Measurements from ENCODE around the gene EDDM13. TPM values are rescaled to one million over a fixed set of nuclear protein-coding genes. Genes with fewer than 3 reads are reported as not detected.

Gene EDDM13
- total and polyA plus RNA-seq, 2 of the 13 experiments (the other 11 are each of a cell fraction or from before 2014, with no cell fraction given) = not detected

- H3K4me3 ChIP-seq (replicated peaks in 1 of 3; ENCODE audit: insufficient read depth in 1 of 3, low read depth in 2 of 3, low read length in 3 of 3) = no peak overlapping the region
- in situ Hi-C loops (cut with HindIII; ENCODE audit: extremely low pct_ligation_motif_present, low pct_unique_long_range_greater_than_20kb) (loop anchor here (10.0 kb wide), 1 partner anchor 236 kb away; no protein-coding TSS in a partner anchor), intact Hi-C loops (cut with micrococcal nuclease; ENCODE audit: unreplicated experiment) (no loop called here)
- no peaks in the 10 kb centered on the region for H3K9me3 ChIP-seq (ENCODE audit: low read length)
- 89% methylated on average over 7 of the region's 8 CpGs for WGBS (ENCODE audit: low lambda C conversion rate)
- POLR2A ChIA-PET = no interaction called here
- no peak for ATAC-seq
- H3K27ac ChIP-seq (ENCODE audit: extremely low read length, insufficient read depth, low read length) = no peak overlapping the region
- no peak overlapping the region for H3K9ac ChIP-seq (ENCODE audit: insufficient read depth, low read depth, low read length)
- H2AFZ ChIP-seq (ENCODE audit: low read length) = no peak overlapping the region
- peaks cover 16% of the 10 kb centered on the region for H3K4me1 ChIP-seq (ENCODE audit: insufficient read depth, low read length)
- peaks cover 7 to 9% of the 10 kb centered on the region in 2 experiments; a peak in 4 of 5 replicates for H3K36me3 ChIP-seq (replicated peaks in 1 of 2; ENCODE audit: control insufficient read depth in 1 of 2, insufficient read depth in 2 of 2, low read length in 2 of 2)
- H4K20me1 ChIP-seq (ENCODE audit: insufficient read depth, low read length) = no peaks in the 10 kb centered on the region
- no peak for DNase-seq (ENCODE audit: low spot score)
- no peak for FAIRE-seq
- no TSS peak for BruUV-seq (replicated peaks)
- no peak overlapping the region for H3K4me2 ChIP-seq (ENCODE audit: low read depth, low read length)
- H3K27me3 ChIP-seq (ENCODE audit: control insufficient read depth in 1 of 2, insufficient read depth in 2 of 2, low read length in 2 of 2) = no peaks in the 10 kb centered on the region; a peak in 1 of 5 replicates
- H3K79me2 ChIP-seq (ENCODE audit: insufficient read depth, low read length) = no peaks in the 10 kb centered on the region
- 0 out of 2 replicates have a peak, but pooled peaks have one; percentile 11 for TF ChIP-seq HNF4A (CRISPR knock-in tag; IDR thresholded peaks at IDR 0.05)
- TF ChIP-seq AGO2 (optimal IDR thresholded peaks at IDR 0.05; ENCODE audit: low read depth, low read length) = no peak
- TF ChIP-seq ZNF766 (CRISPR knock-in tag; IDR thresholded peaks at IDR 0.05; ENCODE audit: borderline replicate concordance) = no peak
- CTCF ChIA-PET (ENCODE audit: low intra/inter-chr PET ratio, low total read pairs) = interaction anchor here (0.9 to 3.0 kb wide), 3 partner anchors 23 to 93 kb away, joined by 3 to 26 read pairs (median 6); partner anchors contain the start of gene ZNF583
These were observed 37.9 kb downstream of the EDDM13 start for GRCh38 chr19:56310462-56310861.

- ATAC-seq (no peak), DNase-seq (ENCODE audit: low spot score) (no peak), FAIRE-seq (no peak)
- no peaks in the 10 kb centered on the region; a peak in 1 of 5 replicates for H3K27me3 ChIP-seq (ENCODE audit: control insufficient read depth in 1 of 2, insufficient read depth in 2 of 2, low read length in 2 of 2)
- no peak overlapping the region for H3K4me3 ChIP-seq (replicated peaks in 1 of 3; ENCODE audit: insufficient read depth in 1 of 3, low read depth in 2 of 3, low read length in 3 of 3)
- intact Hi-C loops (cut with micrococcal nuclease; ENCODE audit: unreplicated experiment) (no loop called here), in situ Hi-C loops (cut with HindIII; ENCODE audit: extremely low pct_ligation_motif_present, low pct_unique_long_range_greater_than_20kb) (loop anchor here (10.0 kb wide), 1 partner anchor 238 kb away; no protein-coding TSS in a partner anchor)
- no peaks in the 10 kb centered on the region for H3K9me3 ChIP-seq (ENCODE audit: low read length)
- H4K20me1 ChIP-seq (ENCODE audit: insufficient read depth, low read length) = no peaks in the 10 kb centered on the region
- WGBS (ENCODE audit: low lambda C conversion rate) = 94% methylated on average over 4 of the region's 4 CpGs
- H3K27ac ChIP-seq (ENCODE audit: extremely low read length, insufficient read depth, low read length) = no peak overlapping the region
- BruUV-seq (replicated peaks) = no TSS peak
- H3K4me2 ChIP-seq (ENCODE audit: low read depth, low read length) = no peak overlapping the region
- no peak overlapping the region for H2AFZ ChIP-seq (ENCODE audit: low read length)
- CTCF ChIA-PET (ENCODE audit: low intra/inter-chr PET ratio, low total read pairs) = no interaction called here
- H3K36me3 ChIP-seq (replicated peaks in 1 of 2; ENCODE audit: control insufficient read depth in 1 of 2, insufficient read depth in 2 of 2, low read length in 2 of 2) = peaks cover 5 to 9% of the 10 kb centered on the region in 2 experiments; a peak in 4 of 5 replicates
- no peak overlapping the region for H3K9ac ChIP-seq (ENCODE audit: insufficient read depth, low read depth, low read length)
- no peaks in the 10 kb centered on the region for H3K79me2 ChIP-seq (ENCODE audit: insufficient read depth, low read length)
- POLR2A ChIA-PET = interaction anchor here (2.5 kb wide), 1 partner anchor 170 kb away, joined by 8 read pairs; no protein-coding TSS in a partner anchor
- peaks cover 35% of the 10 kb centered on the region for H3K4me1 ChIP-seq (ENCODE audit: insufficient read depth, low read length)
- no peak for TF ChIP-seq GABPB1 (CRISPR knock-in tag; IDR thresholded peaks at IDR 0.05)
- no peak for TF ChIP-seq GLMP (CRISPR knock-in tag; IDR thresholded peaks at IDR 0.05; ENCODE audit: borderline replicate concordance)
- no peak for TF ChIP-seq HNRNPK (IDR thresholded peaks at IDR 0.05; ENCODE audit: low read depth, low read length, poor library complexity, severe bottlenecking)
- no peak for TF ChIP-seq HOXA3 (CRISPR knock-in tag; IDR thresholded peaks at IDR 0.05)
- no peak for TF ChIP-seq ZNF761 (CRISPR knock-in tag; conservative IDR thresholded peaks at IDR 0.05)
- TF ChIP-seq REL (CRISPR knock-in tag; conservative IDR thresholded peaks at IDR 0.05) = no peak
- no peak for TF ChIP-seq NR3C1 (CRISPR knock-in tag; IDR thresholded peaks at IDR 0.05)
- no peak for TF ChIP-seq NONO (IDR thresholded peaks at IDR 0.05)
- TF ChIP-seq NONO (CRISPR knock-in tag; conservative IDR thresholded peaks at IDR 0.05) = no peak
- no peak for TF ChIP-seq DNMT3B (CRISPR knock-in tag; conservative IDR thresholded peaks at IDR 0.05)
- no peak for TF ChIP-seq ZSCAN30 (CRISPR knock-in tag; IDR thresholded peaks at IDR 0.05)
- TF ChIP-seq BHLHE40 (IDR thresholded peaks at IDR 0.05; ENCODE audit: low read length) = no peak
- TF ChIP-seq ZNF567 (CRISPR knock-in tag; IDR thresholded peaks at IDR 0.05; ENCODE audit: borderline replicate concordance) = no peak
These were observed 39.8 kb downstream of the EDDM13 start for GRCh38 chr19:56312342-56312741.
